K562 treated with DMSO at 1 percent for 12 hours (cell line): ENCODE data around the gene LMX1B. TPM values are rescaled to one million over a fixed set of nuclear protein-coding genes. Genes with fewer than 3 reads are reported as not detected.

ENCODE experiments used
- total RNA-seq: library from RNA; unstranded; fragments of 300-600 nt; gene quantifications from 2 replicates; pipeline ENCODE4 v1.2.3, GENCODE V29; 2022; ENCODE audit not compliant: insufficient read depth

The LMX1B gene
- not detected in 2 replicates for total RNA-seq

GRCh38 chr9:126613651-126614050 lies at the start of gene LMX1B:
Gene LMX1B, plus strand, starts transcription at chr9:126613928. Its CDS starts 522 bp downstream, at chr9:126614450.

Other genes with a start within 250 kb of the LMX1B start
- gene ZBTB43, start 191.1 kb downstream of the LMX1B start, total RNA-seq = 2.4 and 7.4 TPM in 2 replicates
- gene ZBTB34, start 246.7 kb downstream of the LMX1B start, total RNA-seq = 3.1 and 13.0 TPM in 2 replicates